Right atrium auricular region (tissue), 2 donors: ENCODE data around the gene PTPRN. TPM values are rescaled to one million over a fixed set of nuclear protein-coding genes. Genes with fewer than 3 reads are reported as not detected.

Source experiments
- DNase-seq: peaks from one replicate; pipeline ENCODE4 v3.0.0-alpha.2; 2019; ENCODE audit warnings: low spot score
- H3K27ac ChIP-seq, 2 donors: fragments of 200-600 bp; sonication (generic); 1 replicate in 1 of 2; 2 replicates in 1 of 2; pipeline ENCODE4 v1.5.1; 2016 to 2019
- H3K27me3 ChIP-seq, 2 donors: fragments of 200-600 bp; sonication (generic); one replicate each; pipeline versions ENCODE4 v1.5.1 to v1.6.0; 2017 to 2019
- H3K36me3 ChIP-seq: fragments of 200-600 bp; sonication (generic); one replicate; pipeline ENCODE4 v1.5.1; 2016
- H3K4me1 ChIP-seq, 2 donors: fragments of 200-600 bp; sonication (generic); one replicate each; pipeline versions ENCODE4 v1.5.1 to v1.6.0; 2017 to 2019
- H3K4me3 ChIP-seq, 2 donors: fragments of 200-600 bp; sonication (generic); 1 replicate in 1 of 2; 2 replicates in 1 of 2; pipeline ENCODE4 v1.5.1; 2017 to 2019; ENCODE audit warnings: mild to moderate bottlenecking in 1 of 2, moderate library complexity in 1 of 2
- H3K9me3 ChIP-seq, 2 donors: fragments of 200-600 bp; sonication (generic); one replicate each; pipeline ENCODE4 v1.5.1; 2019
- CTCF ChIP-seq, 2 donors: fragments of 200-600 bp; sonication (generic); IDR thresholded peaks; one replicate each; pipeline ENCODE4 v1.5.1; 2019; ENCODE audit warnings: antibody characterized with exemption in 2 of 2
- total RNA-seq, 2 donors: library from RNA; depleted of rRNA; stranded (reverse); fragments of >200 nt; gene quantifications; one replicate each; pipeline ENCODE4 v1.1.0, GENCODE V29; 2016

PTPRN gene
- total RNA-seq, 2 donors from 2014 or later: 0.74 TPM; not detected in 1

GRCh38 chr2:219253753-219254589 is 55.2 kb downstream of the PTPRN start, which contains the start of gene TUBA4A:
TSS of gene TUBA4A (minus strand) at chr2:219253918. CDS start at chr2:219253858, 60 bp downstream.
- H3K9me3 ChIP-seq: no peaks in the 10 kb centered on the region
- peaks cover 5% of the 10 kb centered on the region for H3K36me3 ChIP-seq
- peak; percentile 88 for DNase-seq
- no peaks in the 10 kb centered on the region for H3K27me3 ChIP-seq
- H3K27ac ChIP-seq: peak within 1 kb of the TSS; percentile 74 to 89
- peak in 1 of 2 donors; percentile 32 for TF ChIP-seq CTCF (IDR thresholded peaks at IDR 0.05)
- peak within 1 kb of the TSS; percentile 62 to 68 for H3K4me3 ChIP-seq
- peaks cover 0 to 44% of the 10 kb centered on the region in 2 donors for H3K4me1 ChIP-seq

DNA sequence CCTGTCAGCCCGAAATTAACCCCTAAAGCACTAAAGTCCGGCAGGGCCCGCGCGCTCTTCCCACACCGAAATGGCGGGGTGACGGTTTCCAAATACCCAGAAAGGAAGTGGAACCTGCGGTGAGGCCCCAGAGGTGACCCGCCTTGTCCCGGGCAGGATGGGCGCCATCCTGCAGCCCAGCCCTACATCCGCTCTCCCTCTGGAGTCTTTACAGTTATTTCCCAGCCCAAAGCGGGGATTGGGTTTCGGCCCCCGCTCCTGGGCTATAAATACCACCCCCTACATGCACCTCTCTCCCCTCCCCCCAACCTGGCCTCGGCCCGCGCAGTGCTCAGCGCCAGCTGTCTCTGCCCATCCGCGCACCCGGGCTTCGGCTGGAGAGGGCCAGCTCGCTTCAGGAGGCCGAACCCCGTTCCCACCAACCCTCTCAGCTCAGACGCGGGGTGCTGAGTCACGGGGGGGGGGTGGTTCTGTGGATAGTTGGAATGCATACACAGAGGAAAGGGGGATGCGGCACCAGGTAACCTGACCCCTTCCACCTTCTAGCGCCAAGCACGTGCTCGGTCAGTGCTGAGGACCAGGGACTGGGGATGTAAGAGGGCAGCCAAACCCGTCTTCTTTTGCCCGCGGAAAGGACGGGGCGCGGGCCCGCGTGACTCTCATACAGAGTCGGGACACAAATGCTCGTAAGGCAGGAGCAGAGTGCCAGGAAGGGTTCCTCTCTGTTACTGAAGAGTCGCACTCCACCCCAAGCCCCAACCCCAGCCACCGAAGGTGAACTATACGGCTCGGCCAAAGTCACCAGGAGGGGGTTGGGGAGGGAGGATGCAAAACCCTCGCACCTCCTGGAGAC is 56.1 kb downstream of the PTPRN start, which contains the start of gene TUBA4B:
TSS of gene TUBA4B (plus strand) at position 344 of the 853 bp plus-strand sequence. CDS start at position 509, 165 bp downstream.
- no peak for TF ChIP-seq CTCF (IDR thresholded peaks at IDR 0.05)

DNA sequence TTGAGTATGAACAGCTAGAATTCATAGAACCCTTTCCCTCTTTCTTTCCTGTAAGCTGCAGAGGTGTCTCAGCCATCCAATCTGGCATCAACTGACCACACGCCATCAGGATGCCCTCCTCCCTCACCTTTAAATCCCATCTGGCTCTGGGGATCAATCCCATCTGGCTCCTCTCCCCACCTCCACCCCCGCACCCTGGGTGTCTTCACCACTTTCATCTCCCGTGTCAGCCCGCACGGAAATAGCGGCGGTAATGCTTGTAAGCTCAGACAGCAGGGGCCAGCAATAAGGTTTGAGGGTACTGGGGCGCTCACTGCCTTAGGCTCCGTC is 56.7 kb downstream of the PTPRN start:
- DNase-seq: no peak
- Histone ChIP-seq H3K27me3 (no peaks in the 10 kb centered on the region), H3K36me3 (peaks cover 12% of the 10 kb centered on the region), H3K9me3 (no peaks in the 10 kb centered on the region), H3K27ac (peak overlapping the region; percentile 74 to 89), H3K4me1 (peaks cover 0 to 46% of the 10 kb centered on the region in 2 donors), H3K4me3 (peak overlapping the region; percentile 62 to 68)
- TF ChIP-seq CTCF (IDR thresholded peaks at IDR 0.05): no peak

More for the DNA sequence above, 56.1 kb downstream of the PTPRN start, which contains the start of gene TUBA4B:
- Histone ChIP-seq H3K27ac (peak within 1 kb of the TSS; percentile 74 to 89), H3K4me3 (peak within 1 kb of the TSS; percentile 62 to 68), H3K27me3 (no peaks in the 10 kb centered on the region), H3K9me3 (no peaks in the 10 kb centered on the region), H3K4me1 (peaks cover 0 to 46% of the 10 kb centered on the region in 2 donors), H3K36me3 (peaks cover 10% of the 10 kb centered on the region)
- no peak for DNase-seq

GRCh38 chr2:219252084-219252483 is 57.1 kb downstream of the PTPRN start:
- Histone ChIP-seq H3K4me3 (peak overlapping the region; percentile 62 to 68), H3K9me3 (no peaks in the 10 kb centered on the region), H3K4me1 (peaks cover 0 to 46% of the 10 kb centered on the region in 2 donors), H3K27me3 (no peaks in the 10 kb centered on the region), H3K27ac (peak overlapping the region; percentile 74 to 89), H3K36me3 (peaks cover 17% of the 10 kb centered on the region)
- no peak for DNase-seq
- TF ChIP-seq CTCF (IDR thresholded peaks at IDR 0.05): no peak

GRCh38 chr2:219251656-219252055 is 57.5 kb downstream of the PTPRN start:
- Histone ChIP-seq H3K27me3 (no peaks in the 10 kb centered on the region), H3K4me3 (no peak overlapping the region), H3K36me3 (peaks cover 18% of the 10 kb centered on the region), H3K27ac (peak overlapping the region; percentile 74 to 89), H3K4me1 (peaks cover 0 to 47% of the 10 kb centered on the region in 2 donors), H3K9me3 (no peaks in the 10 kb centered on the region)
- DNase-seq: no peak
- TF ChIP-seq CTCF (IDR thresholded peaks at IDR 0.05): no peak
